Suprapubic skin (tissue), 4 donors: ENCODE data around the gene SQSTM1.

Experiments used
- EP300 ChIP-seq: sonication (generic); formaldehyde crosslinking; IDR thresholded peaks from one replicate; pipeline ENCODE4 v1.6.1; 2017; ENCODE audit warnings: antibody characterized with exemption
- POLR2A ChIP-seq, 2 donors: fragments of 450-650 bp; IDR thresholded peaks; one replicate each; pipeline ENCODE4 v1.6.1; 2017; ENCODE audit warnings: antibody characterized with exemption in 2 of 2, mild to moderate bottlenecking in 2 of 2, moderate library complexity in 2 of 2
- POLR2AphosphoS5 ChIP-seq, 3 donors: sonication (generic); formaldehyde crosslinking; IDR thresholded peaks; one replicate each; pipeline ENCODE4 v1.6.1; 2017; ENCODE audit warnings: antibody characterized with exemption in 3 of 3
- TF ChIP-seq, protein P1 (sequence below), 2 donors: fragments of 200-600 bp in 1 of 2; fragments of 450-650 bp in 1 of 2; sonication (generic) in 1 of 2; IDR thresholded peaks; one replicate each; pipeline ENCODE4 v1.5.1; 2016 to 2019; ENCODE audit warnings: antibody characterized with exemption in 2 of 2, mild to moderate bottlenecking in 1 of 2, moderate library complexity in 1 of 2

GRCh38 chr5:179879003-179879689, 58.4 kb downstream of the SQSTM1 start:
- TF ChIP-seq, protein P1, sequence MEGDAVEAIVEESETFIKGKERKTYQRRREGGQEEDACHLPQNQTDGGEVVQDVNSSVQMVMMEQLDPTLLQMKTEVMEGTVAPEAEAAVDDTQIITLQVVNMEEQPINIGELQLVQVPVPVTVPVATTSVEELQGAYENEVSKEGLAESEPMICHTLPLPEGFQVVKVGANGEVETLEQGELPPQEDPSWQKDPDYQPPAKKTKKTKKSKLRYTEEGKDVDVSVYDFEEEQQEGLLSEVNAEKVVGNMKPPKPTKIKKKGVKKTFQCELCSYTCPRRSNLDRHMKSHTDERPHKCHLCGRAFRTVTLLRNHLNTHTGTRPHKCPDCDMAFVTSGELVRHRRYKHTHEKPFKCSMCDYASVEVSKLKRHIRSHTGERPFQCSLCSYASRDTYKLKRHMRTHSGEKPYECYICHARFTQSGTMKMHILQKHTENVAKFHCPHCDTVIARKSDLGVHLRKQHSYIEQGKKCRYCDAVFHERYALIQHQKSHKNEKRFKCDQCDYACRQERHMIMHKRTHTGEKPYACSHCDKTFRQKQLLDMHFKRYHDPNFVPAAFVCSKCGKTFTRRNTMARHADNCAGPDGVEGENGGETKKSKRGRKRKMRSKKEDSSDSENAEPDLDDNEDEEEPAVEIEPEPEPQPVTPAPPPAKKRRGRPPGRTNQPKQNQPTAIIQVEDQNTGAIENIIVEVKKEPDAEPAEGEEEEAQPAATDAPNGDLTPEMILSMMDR (IDR thresholded peaks at IDR 0.05) = no peak
- no peak for TF ChIP-seq POLR2A (IDR thresholded peaks at IDR 0.05)
- TF ChIP-seq POLR2AphosphoS5 (IDR thresholded peaks at IDR 0.05) = no peak
- no peak for TF ChIP-seq EP300
